GM21723 (cell line): ENCODE measurements around the gene WWC2.
"Not testable (repeated sequence)": the region's sequence is repeated elsewhere in the genome, so short reads cannot be mapped to it uniquely, and the experiment has no call there.

Experiments used
- ATAC-seq: cut with Tn5 transposase; IDR thresholded peaks from one replicate; pipeline ENCODE4 v1.9.1; 2021; ENCODE audit warnings: mild to moderate bottlenecking, moderate library complexity; ENCODE audit not compliant: unreplicated experiment

WWC2 gene

DNA sequence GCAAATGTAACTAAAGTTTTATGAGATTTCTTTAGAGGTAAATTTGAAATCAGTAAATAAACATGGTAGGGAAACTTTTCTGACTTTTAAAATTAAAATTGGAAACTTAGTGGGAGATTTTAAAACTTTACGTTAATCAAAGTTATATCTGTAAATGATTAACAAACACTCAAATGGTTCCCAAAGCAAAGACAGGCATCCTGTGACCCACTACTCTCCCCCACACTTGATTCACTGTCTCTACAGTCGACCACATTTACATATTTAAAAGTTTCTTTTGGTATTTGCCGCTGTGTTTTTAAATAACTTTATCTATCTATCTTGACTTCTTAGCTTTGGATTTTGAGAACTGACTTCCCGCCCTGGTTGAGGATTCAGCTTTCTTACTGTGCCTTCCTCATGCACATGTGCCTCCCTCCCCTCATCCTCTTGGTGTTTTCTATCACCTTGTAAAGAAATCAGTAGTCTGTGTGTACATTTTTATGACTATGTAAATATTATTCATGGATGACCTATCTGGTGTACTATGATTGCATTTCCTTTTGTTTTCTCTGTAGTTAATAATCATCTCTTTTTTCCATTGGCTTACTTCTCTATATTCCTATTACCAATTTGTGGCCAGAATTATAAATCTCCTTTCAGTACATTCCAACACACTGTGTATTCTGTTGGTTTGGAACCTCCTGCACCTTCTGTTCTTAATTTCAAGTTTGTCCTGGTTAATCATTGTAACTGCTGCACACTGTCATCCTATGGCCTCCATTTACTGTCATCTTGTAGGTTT lies 72.6 kb downstream of the WWC2 start:
- ATAC-seq, result no peak

DNA sequence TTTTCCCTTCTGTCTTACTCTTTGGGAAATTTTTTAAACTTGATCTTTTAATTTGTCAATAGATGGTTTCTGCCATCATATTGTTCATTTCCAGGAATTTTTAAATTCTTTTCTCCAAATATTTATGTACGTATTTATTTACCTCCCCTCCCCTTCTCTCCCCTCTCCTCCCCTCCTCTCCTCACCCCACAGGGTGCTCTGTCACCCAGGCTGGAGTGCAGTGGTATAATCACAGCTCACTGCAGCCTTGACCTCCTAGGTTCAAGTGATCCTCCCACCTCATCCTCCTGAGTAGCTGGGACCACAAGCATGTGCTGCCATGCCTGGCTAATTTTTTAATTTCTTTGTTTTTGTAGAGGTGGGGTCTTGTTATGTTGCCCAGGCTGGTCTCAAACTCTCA lies 73.8 kb downstream of the WWC2 start:
- no peak for ATAC-seq

DNA sequence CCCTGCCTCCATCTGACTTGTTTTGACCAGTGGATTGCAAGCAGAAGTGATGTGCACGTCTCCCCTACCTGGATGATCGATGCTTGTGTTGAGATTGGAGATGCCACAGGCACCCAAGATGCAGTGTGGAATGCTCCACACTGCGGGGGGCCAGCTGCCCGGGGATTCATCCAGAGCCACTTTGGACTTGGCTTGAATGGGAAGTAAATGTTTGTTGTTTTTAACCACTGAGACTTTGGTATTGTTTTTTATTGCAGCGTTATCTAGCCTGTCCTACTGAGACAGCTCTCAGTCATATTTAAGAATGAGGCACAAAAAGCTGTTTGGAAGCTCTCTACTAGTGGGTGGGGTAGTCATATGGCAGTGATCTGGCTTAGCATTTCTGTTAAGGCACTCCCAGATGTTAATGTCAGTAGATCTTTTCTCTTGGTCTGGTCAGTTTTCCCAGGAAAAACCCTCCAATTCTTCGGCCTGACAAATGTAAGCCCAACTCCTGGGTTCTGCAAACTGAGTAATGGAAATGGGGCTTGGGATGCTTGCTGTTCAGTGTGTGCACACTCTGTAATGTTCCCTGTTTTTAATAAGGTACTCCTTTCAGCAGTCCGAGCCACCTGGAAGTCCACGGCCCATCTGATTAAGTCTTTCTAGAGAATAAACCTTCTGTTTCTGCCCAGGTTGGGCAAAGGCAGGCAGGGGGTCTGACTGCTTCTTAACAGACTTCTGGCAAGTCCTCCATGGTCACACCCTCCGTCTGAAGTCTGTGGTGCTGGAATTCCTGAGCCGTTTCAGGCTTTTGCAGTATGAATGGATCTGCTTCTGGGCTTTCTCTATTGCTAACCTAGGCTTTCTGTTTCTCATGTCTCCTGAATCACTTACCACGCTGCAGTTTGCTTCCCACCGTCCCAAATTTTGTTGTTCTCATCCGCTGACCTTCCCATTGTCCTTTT lies 74.8 kb downstream of the WWC2 start:
- ATAC-seq, result no peak

DNA sequence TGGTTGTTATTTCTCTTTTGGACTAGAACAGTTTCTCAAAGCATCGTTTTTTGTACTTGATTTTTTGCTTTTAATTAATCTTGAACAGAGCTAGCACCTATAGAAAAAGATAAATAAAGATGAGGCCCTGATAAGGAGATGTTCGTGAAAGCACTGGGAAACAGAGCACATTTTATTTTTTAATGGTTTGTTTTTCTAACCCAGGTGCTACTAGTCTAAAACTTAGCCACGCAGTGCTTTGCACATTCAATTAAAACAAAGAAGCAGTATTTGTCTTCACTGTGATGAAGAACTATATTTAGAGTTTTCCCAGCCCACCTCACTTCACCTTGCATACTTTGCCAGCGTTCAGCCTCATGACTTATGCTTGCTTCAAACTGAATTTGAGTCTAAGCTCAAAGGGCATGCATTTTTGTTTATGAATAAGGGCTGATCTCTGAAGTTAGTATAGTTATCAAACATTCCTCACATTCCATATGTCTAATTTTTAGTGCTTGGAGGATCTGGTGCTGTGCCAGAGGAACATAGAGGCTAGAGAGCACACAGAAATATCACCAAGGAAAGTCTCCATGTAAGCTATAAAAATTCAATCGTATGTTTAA lies 76.7 kb downstream of the WWC2 start:
- ATAC-seq, result no peak

DNA sequence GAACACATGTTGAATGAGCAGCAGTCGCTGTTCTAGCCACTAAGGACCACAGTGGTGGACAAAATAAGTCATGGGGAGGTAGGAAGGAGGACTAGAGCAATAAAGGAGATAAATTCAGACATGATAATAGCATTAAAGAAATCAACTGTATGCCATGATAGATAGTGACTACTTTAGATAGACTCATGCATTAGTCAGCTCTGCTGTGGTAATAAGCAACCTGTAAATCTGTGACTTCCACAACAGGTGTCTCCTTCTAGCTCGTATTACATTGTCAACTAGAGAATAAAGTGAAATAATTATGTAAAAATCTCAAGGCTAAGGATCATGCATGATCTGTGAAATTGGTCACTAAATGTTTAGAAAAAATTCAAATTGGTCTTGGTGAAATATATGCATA lies 77.9 kb downstream of the WWC2 start:
- ATAC-seq, result no peak

DNA sequence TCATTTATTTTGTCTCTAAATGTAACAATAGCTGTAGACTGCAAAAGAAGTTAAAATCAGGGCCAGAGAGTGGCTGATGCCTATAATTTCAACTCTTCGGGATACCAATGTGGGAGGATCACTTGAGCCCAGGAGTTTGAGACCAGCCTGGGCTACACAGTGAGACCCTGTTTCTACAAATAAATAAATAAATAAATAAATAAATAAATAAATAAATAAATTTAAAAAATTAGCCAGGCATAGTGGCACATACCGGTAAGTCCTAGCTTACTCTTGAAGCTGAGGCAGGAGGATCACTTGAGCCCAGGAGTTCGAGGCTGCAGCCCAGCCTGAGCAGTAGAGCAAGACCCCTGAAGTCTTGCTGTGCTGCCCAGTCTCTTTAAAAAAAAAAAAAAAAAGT lies 79.1 kb downstream of the WWC2 start:
- ATAC-seq, result no peak

DNA sequence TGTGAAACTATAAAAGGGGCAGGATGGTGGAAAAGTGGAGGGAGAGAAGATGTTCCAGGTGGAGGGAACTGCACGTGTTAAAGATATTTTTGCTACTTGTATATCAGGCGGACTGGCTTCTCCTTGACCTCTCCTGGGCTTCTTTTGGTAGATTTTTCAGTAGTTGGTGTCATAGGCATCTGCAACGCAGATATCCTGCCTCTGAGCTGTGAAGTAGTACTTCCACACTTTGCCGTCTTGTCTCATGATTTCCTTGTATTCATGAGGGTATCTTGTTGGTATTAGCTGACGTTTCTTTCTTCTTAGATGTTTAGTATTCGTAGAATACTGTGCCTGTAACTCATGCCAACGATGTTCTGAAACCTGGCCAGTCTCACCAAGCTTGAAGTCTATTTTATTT lies 81.0 kb downstream of the WWC2 start:
- no peak for ATAC-seq

DNA sequence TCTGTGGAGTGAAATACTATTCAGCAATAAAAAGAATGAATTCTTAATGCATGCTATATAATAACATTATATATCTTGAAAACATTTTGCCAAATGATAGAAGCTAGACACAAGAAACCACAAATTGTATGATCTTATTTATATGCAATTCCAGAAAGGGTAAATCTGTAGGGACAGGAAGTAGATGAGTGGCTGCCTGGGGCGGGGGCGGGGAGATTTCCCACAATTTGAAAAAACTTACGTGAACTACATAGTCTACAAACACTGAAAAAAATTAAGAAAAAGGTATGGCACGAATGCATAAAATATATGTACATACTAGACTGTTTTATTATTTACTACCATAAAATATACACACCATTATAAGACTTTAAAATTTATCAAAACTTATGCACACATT lies 81.6 kb downstream of the WWC2 start:
- no peak for ATAC-seq

DNA sequence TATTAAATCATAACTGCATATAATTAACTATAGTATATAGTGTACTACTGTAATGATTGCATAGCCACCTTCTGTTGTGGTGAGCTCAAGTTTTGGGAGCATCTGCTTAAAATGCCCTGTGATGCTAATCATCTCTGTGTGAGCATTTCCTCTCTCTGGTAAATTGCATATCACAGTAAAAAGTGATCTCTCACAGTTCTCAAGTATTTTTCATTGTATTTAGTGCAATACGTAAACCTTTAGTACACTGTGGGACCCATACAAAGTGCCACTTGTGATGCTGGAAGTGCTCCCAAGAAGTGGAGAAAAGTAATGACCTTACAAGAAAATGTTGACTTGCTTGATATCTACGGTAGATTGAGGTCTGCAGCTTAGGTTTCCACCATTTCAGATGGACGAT lies 82.0 kb downstream of the WWC2 start:
- ATAC-seq, result no peak

DNA sequence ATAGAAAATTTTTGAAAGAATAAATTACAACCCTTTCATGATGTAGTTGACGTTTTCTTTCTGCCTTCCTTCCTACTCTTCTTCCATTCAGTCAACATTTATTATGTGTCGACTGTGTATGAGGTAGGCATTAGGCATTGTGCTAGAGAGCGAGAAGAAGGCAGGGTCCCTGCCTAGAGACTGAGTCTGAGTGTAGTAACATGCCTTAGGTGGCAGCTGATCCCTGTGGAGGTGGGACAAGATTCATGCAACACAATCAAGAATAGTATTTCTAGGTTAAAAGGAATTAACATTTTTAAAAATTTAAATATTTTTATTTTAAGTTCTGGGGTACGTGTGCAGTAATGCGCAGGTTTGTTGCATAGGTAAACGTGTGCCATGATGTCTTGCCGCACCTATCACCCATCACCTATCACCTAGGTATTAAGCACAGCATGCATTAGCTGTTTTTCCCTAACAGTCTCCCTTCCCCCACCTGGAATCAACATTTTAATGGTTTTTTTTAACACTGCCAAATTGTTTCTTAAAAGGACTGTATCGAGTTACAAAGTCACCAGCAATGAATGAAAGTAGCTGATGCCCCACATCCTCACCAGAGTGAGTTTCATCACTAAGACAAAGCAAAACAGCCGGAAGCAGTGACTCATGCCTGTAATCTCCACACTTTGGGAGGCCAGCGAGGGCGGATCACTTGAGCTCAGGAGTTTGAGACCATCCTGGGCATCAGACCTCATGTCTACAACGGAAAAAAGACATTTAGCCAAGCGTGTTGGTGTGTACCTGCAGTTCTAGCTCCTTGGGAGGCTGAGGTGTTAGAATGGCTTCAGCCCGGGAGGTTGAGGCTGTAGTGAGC lies 84.0 kb downstream of the WWC2 start:
- ATAC-seq, result no peak

DNA sequence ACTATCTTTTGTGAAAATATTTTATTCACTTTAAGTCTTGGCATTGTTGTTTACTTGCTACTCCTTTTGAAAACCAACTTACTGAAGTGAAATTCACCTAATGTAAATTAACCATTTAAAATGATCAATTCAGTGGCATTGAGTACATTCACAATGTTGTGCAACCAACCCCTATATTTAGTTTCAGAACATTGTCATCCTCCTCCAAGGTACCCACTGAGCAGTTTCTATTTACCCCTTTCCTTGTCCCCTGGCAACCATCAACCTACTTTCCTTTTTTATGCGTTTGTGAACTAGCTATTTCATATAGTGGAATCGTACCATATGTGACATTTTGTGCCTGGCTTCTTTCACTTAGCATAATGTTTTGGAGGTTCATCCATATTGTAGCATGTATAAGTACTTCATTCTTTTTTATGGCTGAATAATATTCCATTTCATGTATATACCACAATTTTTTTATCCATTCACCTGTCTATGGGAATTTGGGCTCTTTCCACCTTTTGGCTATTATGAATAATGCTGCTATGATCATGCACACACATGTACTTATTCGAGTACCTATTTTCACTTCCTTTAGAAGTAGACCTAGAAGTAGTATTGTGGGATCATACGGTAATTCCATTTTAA lies 85.0 kb downstream of the WWC2 start:
- ATAC-seq, result no peak

DNA sequence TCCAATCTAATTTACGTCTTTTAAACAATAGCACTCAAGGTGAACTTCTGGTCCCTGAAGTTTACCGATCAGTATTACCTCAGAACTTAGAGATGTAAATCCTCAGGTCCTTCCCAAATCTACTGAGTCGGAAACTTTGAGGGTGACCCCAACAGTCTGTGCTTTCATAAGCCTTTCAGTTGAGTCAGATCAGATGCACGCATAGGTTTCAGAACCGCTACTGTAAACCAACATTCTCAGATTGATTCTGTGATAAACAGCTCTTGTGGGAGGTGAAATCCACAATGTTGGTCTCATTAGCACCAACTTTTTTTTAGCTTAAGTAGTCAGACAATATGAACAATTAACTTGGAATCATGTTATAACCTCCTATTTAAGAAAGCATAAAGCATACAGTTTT lies 86.0 kb downstream of the WWC2 start:
- ATAC-seq, result no peak

DNA sequence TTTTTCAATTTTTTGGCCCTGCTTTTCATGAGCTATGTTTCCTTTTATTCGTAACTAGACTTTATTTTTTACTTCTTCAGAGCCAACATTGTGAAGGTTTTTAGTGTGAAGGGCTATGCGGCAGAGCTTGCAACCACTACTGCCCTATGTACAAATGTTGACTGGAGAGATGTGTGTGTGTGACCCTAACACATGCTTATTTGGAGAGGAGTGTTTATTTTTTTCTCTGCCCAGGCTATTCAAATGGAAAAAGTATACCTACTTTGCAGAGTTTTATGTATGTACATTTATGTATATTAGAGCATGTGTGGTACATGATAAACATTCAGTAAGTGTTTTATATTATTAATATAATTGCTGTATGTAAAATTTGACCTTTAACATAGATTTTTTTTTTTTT lies 86.5 kb downstream of the WWC2 start:
- no peak for ATAC-seq

DNA sequence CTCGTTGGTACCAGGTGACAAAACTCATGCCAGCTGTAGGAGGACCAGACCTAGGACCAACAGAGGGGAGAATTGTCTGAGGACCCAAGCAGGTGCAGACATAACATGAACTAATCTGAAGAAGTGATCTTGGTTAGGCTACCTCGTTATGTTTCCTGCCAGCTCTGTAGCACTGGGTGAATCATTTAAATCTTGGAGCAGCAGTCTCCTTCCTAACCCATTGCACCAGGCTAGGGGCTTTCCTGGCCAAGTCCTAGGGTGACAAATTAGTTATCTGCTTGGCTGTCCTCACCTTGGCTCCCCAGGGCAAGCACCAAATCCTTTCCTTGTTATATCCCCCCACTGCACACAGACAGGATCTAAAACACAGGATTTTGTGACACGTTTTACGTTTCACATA lies 87.8 kb downstream of the WWC2 start:
- ATAC-seq, result no peak

DNA sequence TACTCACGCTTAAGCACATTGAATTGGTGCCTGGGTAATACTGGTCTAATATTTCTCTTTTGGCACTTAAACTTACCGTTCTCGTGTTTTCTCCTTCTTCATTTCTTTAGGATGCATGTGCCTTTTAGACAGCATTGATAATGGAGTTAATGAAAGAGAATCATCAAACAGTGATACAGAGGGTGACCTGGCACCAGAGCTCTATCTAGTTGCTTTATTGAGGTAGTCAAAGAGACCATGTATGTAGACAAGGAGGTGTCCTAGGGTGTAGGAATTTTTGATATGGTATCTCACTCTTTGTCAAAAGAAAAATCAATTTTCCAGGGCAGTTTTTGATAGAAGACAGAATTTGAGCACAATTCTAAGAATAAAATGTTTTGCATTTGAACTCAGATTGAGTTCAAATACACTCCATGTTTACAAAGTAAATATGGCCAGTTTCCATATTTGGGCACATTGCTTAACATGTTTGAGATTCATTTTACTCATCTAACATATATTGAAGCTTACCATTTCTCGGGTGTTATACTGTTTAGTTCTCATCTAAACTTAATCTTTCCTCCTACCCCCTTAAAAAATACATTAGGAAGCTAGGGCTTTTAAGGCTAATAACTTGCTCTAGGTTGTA lies 92.0 kb downstream of the WWC2 start:
- no peak for ATAC-seq

DNA sequence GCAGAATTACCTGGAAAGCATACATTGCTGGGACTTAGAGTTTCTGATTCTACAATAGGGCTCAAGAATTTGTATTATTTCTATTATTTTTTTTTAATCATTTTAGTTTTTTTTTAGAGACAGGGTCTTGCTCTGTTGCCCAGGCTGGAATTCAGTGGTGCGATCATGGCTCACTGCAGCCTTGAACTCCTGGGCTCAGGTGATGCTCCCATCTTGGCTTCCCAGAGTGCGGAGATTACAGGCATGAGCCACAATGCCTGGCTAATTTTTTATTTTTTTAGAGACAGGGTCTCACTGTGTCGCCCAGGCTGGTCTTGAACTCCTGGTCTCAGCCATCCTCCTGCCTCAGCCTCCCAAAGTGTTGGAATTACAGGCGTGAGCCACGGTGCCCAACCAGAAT lies 92.6 kb downstream of the WWC2 start:
- no peak for ATAC-seq

DNA sequence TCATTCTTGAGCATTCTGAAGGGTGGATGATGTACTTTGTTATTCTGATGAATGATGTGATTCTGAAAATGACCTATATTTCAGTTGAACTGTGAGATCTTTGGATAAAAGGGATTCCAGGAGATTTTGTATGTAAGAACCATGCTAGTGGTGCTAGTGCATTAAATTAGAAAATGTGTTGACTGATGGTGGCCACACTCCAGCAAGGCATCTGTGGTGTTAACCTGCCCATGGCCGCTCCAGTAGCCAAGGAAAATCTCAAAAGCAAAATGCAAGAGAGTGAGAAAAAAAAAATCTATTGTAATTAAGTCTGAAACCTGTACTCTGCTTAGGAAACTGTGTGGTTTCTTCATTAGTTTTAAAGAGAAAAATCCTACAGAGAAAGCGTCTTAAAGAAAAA lies 93.5 kb downstream of the WWC2 start:
- ATAC-seq, result no peak

DNA sequence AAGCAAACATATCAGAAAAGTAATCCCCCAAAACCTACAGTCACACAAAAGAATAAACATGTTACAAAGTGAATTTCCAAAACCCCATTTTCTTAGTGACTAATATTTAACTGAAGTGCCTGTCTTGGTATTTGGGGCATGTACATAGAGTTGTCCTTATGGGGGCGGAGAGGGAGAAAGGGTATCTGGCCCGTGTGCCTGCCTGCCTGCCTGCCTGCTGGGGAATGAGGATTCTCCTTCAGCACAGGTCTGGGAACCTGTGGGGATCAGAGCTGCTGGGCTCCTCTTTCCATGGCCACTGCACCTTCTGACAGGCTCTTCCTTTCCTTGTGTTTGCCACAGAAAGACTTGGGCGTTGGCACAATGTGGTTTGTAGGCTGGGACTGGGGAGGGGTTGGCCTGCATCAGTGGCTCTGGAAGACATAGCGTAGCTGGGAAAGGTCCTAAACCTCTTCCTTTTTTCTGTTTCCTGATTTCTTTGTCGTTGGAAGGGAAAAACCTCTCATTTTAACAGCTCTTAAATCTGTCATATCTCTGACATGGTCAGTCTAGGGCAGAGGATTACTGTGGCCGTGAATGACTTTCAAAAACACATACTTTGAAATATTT lies 94.8 kb downstream of the WWC2 start:
- ATAC-seq, result not testable (repeated sequence)

DNA sequence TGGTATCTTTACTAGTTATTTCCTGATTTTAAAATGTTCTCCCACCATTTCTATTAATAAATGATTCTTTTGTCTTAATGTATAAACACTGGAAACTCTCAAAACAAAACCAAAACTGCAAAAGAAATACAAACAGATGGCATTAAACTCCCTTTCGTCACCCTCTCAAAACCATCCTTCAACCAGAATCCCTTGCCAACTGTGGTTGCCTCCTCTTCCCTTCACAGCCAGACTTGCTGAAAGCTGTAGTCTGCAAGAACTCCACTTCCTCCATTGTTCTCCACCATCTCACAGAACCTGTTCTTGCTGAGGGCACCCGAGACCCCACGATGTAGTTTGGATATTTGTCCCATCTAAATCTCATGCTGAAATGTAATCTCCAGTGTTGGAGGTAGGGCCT lies 96.5 kb downstream of the WWC2 start:
- ATAC-seq, result no peak

DNA sequence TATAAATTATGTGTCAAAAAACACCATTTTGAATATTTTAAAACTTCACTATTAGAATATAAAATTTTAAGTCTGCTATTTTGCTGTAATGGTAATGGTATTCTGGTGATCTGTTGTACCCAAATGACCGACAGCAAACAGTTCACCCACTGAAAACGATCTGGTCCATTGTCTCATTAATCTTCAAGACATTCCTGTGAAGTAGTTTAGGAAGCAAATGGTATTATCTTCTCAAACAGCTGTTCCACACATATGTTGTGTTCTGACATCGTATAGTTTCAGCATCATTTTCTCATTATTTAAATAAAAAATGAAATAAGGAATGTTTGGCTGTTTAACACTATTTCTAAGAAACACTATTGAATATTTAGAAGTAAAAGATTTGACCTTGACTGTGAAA lies 98.1 kb downstream of the WWC2 start:
- no peak for ATAC-seq
